HepG2 (cell line): Measurements from ENCODE around the gene ASPRV1. TPM values are rescaled to one million over a fixed set of nuclear protein-coding genes. Genes with fewer than 3 reads are reported as not detected.

Experiments
- ARID5B ChIP-seq: IDR thresholded peaks from 2 replicates; pipeline ENCODE4 v1.4.0; 2020; ENCODE audit warnings: mild to moderate bottlenecking, missing genetic modification reagents
- FOSL1 ChIP-seq: sonication (generic); formaldehyde crosslinking; IDR thresholded peaks from 2 replicates; pipeline ENCODE4 v1.9.0; 2021; ENCODE audit warnings: missing genetic modification reagents, borderline replicate concordance
- HNF1A ChIP-seq, 2 experiments: sonication (generic) in 1 of 2; formaldehyde crosslinking in 1 of 2; IDR thresholded peaks; 2 replicates each; pipeline versions ENCODE4 v1.4.0 to v1.6.1; 2016 to 2020; ENCODE audit warnings: borderline replicate concordance in 1 of 2, low read depth in 1 of 2, mild to moderate bottlenecking in 1 of 2, missing genetic modification reagents in 1 of 2
- KLF6 ChIP-seq: IDR thresholded peaks from 2 replicates; pipeline ENCODE4 v1.8.0; 2016; ENCODE audit warnings: missing biosample characterization, missing genetic modification reagents
- MATR3 ChIP-seq: sonication (generic); formaldehyde crosslinking; IDR thresholded peaks from 2 replicates; pipeline ENCODE4 v1.4.0; 2020; ENCODE audit warnings: missing genetic modification reagents
- MAX ChIP-seq: IDR thresholded peaks from 2 replicates; pipeline ENCODE4 v1.6.1; 2012; ENCODE audit warnings: inconsistent platforms
- MEF2D ChIP-seq: sonication (generic); formaldehyde crosslinking; IDR thresholded peaks from 2 replicates; pipeline ENCODE4 v1.5.1; 2020; ENCODE audit warnings: mild to moderate bottlenecking, missing genetic modification reagents
- NCOR1 ChIP-seq: fragments of 200-600 bp; sonication (generic); IDR thresholded peaks from 2 replicates; pipeline ENCODE4 v1.7.0; 2017; ENCODE audit warnings: antibody characterized with exemption, low read length, borderline replicate concordance
- NR2F2 ChIP-seq: IDR thresholded peaks from 2 replicates; pipeline ENCODE4 v1.6.1; 2012; ENCODE audit warnings: low read depth, inconsistent platforms, borderline replicate concordance
- ONECUT2 ChIP-seq: sonication (generic); formaldehyde crosslinking; IDR thresholded peaks from 2 replicates; pipeline ENCODE4 v1.4.0; 2020; ENCODE audit warnings: missing genetic modification reagents
- PRPF4 ChIP-seq: fragments of 200-400 bp; formaldehyde crosslinking; IDR thresholded peaks from 2 replicates; pipeline ENCODE4 v1.6.1; 2016; ENCODE audit warnings: low read length, low read depth; ENCODE audit not compliant: poor library complexity, severe bottlenecking
- SNRNP70 ChIP-seq: fragments of 200-400 bp; formaldehyde crosslinking; IDR thresholded peaks from 2 replicates; pipeline ENCODE4 v1.6.1; 2017; ENCODE audit warnings: mild to moderate bottlenecking, low read depth, low read length, moderate library complexity
- TGIF2 ChIP-seq: IDR thresholded peaks from 2 replicates; pipeline ENCODE4 v1.6.1; 2016; ENCODE audit warnings: control low read depth, missing compliant biosample characterization
- YEATS2 ChIP-seq: sonication (generic); formaldehyde crosslinking; IDR thresholded peaks from 2 replicates; pipeline ENCODE4 v1.4.0; 2020; ENCODE audit warnings: missing genetic modification reagents, borderline replicate concordance
- ZFP41 ChIP-seq: sonication (generic); formaldehyde crosslinking; IDR thresholded peaks from 2 replicates; pipeline ENCODE4 v1.4.0; 2020; ENCODE audit warnings: mild to moderate bottlenecking, missing genetic modification reagents, borderline replicate concordance
- ZNF329 ChIP-seq: sonication (generic); formaldehyde crosslinking; IDR thresholded peaks from 2 replicates; pipeline ENCODE4 v1.9.0; 2021; ENCODE audit warnings: low read depth, mild to moderate bottlenecking, missing genetic modification reagents
- ZNF577 ChIP-seq: sonication (generic); formaldehyde crosslinking; IDR thresholded peaks from 2 replicates; pipeline ENCODE4 v1.4.0; 2020; ENCODE audit warnings: mild to moderate bottlenecking, low read depth, missing genetic modification reagents, borderline replicate concordance
- ZNF629 ChIP-seq: sonication (generic); formaldehyde crosslinking; conservative IDR thresholded peaks from 2 replicates; pipeline ENCODE4 v1.5.0; 2020; ENCODE audit warnings: missing genetic modification reagents
- ZNF749 ChIP-seq: sonication (generic); formaldehyde crosslinking; IDR thresholded peaks from 2 replicates; pipeline ENCODE4 v1.8.0; 2022; ENCODE audit warnings: mild to moderate bottlenecking, missing genetic modification reagents, moderate library complexity, borderline replicate concordance
- polyA plus RNA-seq, 8 experiments: library from polyadenylated mRNA; depleted of rRNA in 3 of 8; stranded (reverse) in 7 of 8; unstranded in 1 of 8; fragments of >200 nt; fragmentation: Illumina TruSeq in 4 of 8; extraction: Trizol in 4 of 8; gene quantifications; 2 replicates each; pipeline versions ENCODE4 v1.2.1 to v1.2.3, GENCODE V29; 2011 to 2016; ENCODE audit warnings: low read depth in 4 of 8, missing spikeins in 1 of 8, mixed read lengths in 1 of 8; ENCODE audit not compliant: insufficient read depth in 1 of 8
- total RNA-seq, 5 experiments: library from RNA; depleted of rRNA; stranded (reverse); fragments of >200 nt; fragmentation: Illumina TruSeq; extraction: Trizol; gene quantifications; 2 replicates each; pipeline ENCODE4 v1.2.3, GENCODE V29; 2016; ENCODE audit warnings: low read depth in 1 of 5

ASPRV1 gene
- total and polyA plus RNA-seq, 2 of the 13 experiments (the other 11 are each of a cell fraction or from before 2014, with no cell fraction given) = 0.40 to 0.48 TPM

DNA sequence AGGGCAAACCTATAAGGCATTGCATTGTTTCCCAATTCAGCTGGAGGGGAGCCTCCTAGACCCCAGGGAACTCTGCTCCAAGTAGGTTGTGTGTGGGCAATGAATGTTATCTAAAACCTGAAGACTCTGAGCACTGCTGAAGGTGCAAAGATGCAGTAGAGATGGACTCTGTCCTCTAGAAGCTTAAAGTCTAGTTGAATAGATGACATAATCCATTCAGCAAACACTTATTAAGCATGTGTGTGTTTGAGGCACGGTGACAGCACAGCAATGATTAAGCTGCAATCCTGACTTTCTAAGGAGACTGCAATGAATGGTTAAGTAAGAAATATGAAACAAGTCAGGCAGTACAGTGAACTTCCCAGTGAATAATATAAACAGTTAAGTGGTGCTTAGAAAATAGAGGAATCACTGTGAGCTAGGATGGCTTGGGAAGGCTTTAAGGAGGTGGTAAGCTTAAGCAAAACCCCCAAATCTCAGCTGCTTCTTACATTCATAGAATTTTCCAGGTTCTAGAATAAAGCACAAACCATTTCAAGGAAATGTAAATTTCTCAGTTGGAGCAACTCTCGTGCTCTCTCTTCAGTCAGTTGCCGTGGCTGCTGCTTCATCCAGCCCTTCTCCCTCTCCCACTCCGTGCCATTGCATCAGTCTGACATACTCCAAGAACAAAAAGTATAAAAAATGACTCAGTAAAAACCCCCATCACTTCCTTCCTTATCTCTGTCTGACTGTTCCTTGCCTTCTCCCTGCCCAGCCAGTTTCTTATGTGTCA lies 27.4 kb downstream of the ASPRV1 start (continued):
- TF ChIP-seq ZNF577 (CRISPR knock-in tag) = no peak
- TF ChIP-seq ZNF329 = 0 out of 2 replicates have a peak, but pooled peaks have one; percentile 35
- no peak for TF ChIP-seq PRPF4
- 0 out of 2 replicates have a peak, but pooled peaks have one; percentile 13 for TF ChIP-seq MEF2D (CRISPR knock-in tag)
- no peak for TF ChIP-seq MATR3 (CRISPR knock-in tag)
- no peak for TF ChIP-seq ZNF629 (CRISPR knock-in tag)
- TF ChIP-seq NR2F2 = 0 out of 2 replicates have a peak, but pooled peaks have one; percentile 11
- 0 out of 2 replicates have a peak, but pooled peaks have one; percentile 18 for TF ChIP-seq ONECUT2 (CRISPR knock-in tag)
- no peak for TF ChIP-seq KLF6 (CRISPR knock-in tag)
- no peak for TF ChIP-seq ZNF749 (CRISPR knock-in tag)
- peak; percentile 57; the same call in 1 of the 2 replicates for TF ChIP-seq HNF1A (IDR thresholded peaks at IDR 0.05; ENCODE audit: low read depth)
- TF ChIP-seq HNF1A (CRISPR knock-in tag; IDR thresholded peaks at IDR 0.05; ENCODE audit: borderline replicate concordance) = no peak; the same call in 1 of the 2 replicates
- no peak for TF ChIP-seq SNRNP70
- TF ChIP-seq ARID5B (CRISPR knock-in tag) = peak; percentile 96
- TF ChIP-seq YEATS2 (CRISPR knock-in tag) = peak; percentile 40; the same call in 1 of the 2 replicates
- peak; percentile 85; the same call in 1 of the 2 replicates for TF ChIP-seq NCOR1
- TF ChIP-seq ZFP41 (CRISPR knock-in tag) = no peak
- TF ChIP-seq MAX = peak; percentile 46
- no peak for TF ChIP-seq FOSL1
- peak; percentile 84 for TF ChIP-seq TGIF2 (CRISPR knock-in tag)
